ENCODE data around the gene INSM1.

GRCh38 chr20:20398123-20398522 is 30.2 kb downstream of the INSM1 start:
- no peak for TF ChIP-seq EZH2 (IDR thresholded peaks at IDR 0.05; ENCODE audit: borderline replicate concordance, low read length)
- no peak for TF ChIP-seq CTCF (conservative IDR thresholded peaks at IDR 0.05 in 1 of 2, IDR thresholded peaks at IDR 0.05 in 1 of 2; ENCODE audit: extremely low read depth in 1 of 2, insufficient read depth in 1 of 2, low read depth in 1 of 2, low read length in 2 of 2)
